ENCODE data around the gene TMEM14B.
"Not testable (repeated sequence)": the region's sequence is repeated elsewhere in the genome, so short reads cannot be mapped to it uniquely, and the experiment has no call there.

GRCh38 chr6:10750568-10750967, 3.0 kb downstream of the TMEM14B start:
- TF ChIP-seq CTCF, POLR2A (IDR thresholded peaks at IDR 0.05): not testable (repeated sequence)

Measured in heart left ventricle (tissue), 13 donors.